Activated CD4-positive, CD25-positive, alpha-beta regulatory T cell (primary cell): ENCODE results near the gene CACNA1B.

Experiments
- DNase-seq, 4 experiments: peaks; one replicate each; lab custom pipeline; 2025; lab: John Stamatoyannopoulos, UW

CACNA1B gene

GRCh38 chr9:138040446-138041430, 163.2 kb downstream of the CACNA1B start:
- no peak for DNase-seq

GRCh38 chr9:138042146-138042545, 164.6 kb downstream of the CACNA1B start:
- no peak for DNase-seq

- DNase-seq: no peak
Observed at GRCh38 chr9:138042640-138043039, 165.1 kb downstream of the CACNA1B start.

GRCh38 chr9:138043061-138043410, 165.5 kb downstream of the CACNA1B start:
- DNase-seq: no peak

GRCh38 chr9:138043411-138044345, 166.1 kb downstream of the CACNA1B start:
- no peak for DNase-seq

- DNase-seq: no peak
Observed at GRCh38 chr9:138044485-138045383, 167.2 kb downstream of the CACNA1B start.

- DNase-seq: no peak
Observed at GRCh38 chr9:138045541-138046490, 168.2 kb downstream of the CACNA1B start.

- DNase-seq: no peak
Observed at GRCh38 chr9:138046641-138047301, 169.2 kb downstream of the CACNA1B start.

GRCh38 chr9:138047469-138048040, 170.0 kb downstream of the CACNA1B start:
- no peak for DNase-seq

- no peak for DNase-seq
Observed at GRCh38 chr9:138048184-138048583, 170.6 kb downstream of the CACNA1B start.

- no peak for DNase-seq
Observed at GRCh38 chr9:138049085-138049778, 171.7 kb downstream of the CACNA1B start.

- DNase-seq: no peak
Observed at GRCh38 chr9:138049779-138050471, 172.3 kb downstream of the CACNA1B start.

GRCh38 chr9:138050472-138051330, 173.1 kb downstream of the CACNA1B start:
- no peak for DNase-seq

GRCh38 chr9:138051586-138052321, 174.2 kb downstream of the CACNA1B start:
- DNase-seq: no peak

GRCh38 chr9:138052322-138052615, 174.7 kb downstream of the CACNA1B start:
- DNase-seq: no peak

GRCh38 chr9:138052635-138053320, 175.2 kb downstream of the CACNA1B start:
- DNase-seq: no peak
